GM12891 (cell line): ENCODE measurements around the gene DDX24.

ENCODE experiments used
- PAX5 ChIP-seq: IDR thresholded peaks from 2 replicates; pipeline ENCODE4 v1.6.1; 2011; ENCODE audit warnings: low read length, moderate library complexity, mild to moderate bottlenecking; ENCODE audit not compliant: insufficient read depth, severe bottlenecking
- POLR2A ChIP-seq: IDR thresholded peaks from 2 replicates; pipeline ENCODE4 v1.6.1; 2011; ENCODE audit warnings: low read depth, low read length, control low read depth
- POLR2AphosphoS5 ChIP-seq: IDR thresholded peaks from 2 replicates; pipeline ENCODE4 v1.6.1; 2011; ENCODE audit warnings: low read depth, low read length, control low read depth
- SPI1 ChIP-seq: IDR thresholded peaks from 2 replicates; pipeline ENCODE4 v1.6.1; 2011; ENCODE audit warnings: low read depth, low read length, control low read depth
- TAF1 ChIP-seq: IDR thresholded peaks from 2 replicates; pipeline ENCODE4 v1.6.1; 2011; ENCODE audit warnings: low read depth, low read length, control low read depth

DNA sequence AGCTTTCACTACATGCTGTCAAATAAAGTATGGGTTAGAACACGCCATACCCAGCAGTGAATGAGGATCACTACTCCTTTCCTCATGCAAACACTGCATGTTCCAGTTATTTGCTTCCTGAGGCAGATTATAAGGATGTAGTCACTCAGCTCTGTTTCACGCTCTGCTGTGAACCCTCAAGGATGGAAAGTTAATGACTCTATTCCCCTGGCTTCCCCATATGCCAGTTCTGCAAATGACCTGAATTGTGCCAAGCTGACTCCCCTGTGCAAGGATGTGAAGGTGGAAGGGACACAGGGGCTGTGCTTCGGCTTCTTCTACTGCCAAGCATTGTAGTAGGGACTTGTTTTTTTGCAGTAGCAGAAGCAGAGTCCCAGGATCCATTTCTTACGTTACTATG lies 6.9 kb upstream of the DDX24 start:
- TF ChIP-seq TAF1 (no peak), POLR2A (no peak), POLR2AphosphoS5 (no peak), SPI1 (no peak), PAX5 (no peak)
